ENCODE measurements around the gene KAT6B. TPM values are rescaled to one million over a fixed set of nuclear protein-coding genes. Genes with fewer than 3 reads are reported as not detected.

The KAT6B gene
- total and polyA plus RNA-seq, 2 donors from 2014 or later, result 2.9 to 34.2 TPM

DNA sequence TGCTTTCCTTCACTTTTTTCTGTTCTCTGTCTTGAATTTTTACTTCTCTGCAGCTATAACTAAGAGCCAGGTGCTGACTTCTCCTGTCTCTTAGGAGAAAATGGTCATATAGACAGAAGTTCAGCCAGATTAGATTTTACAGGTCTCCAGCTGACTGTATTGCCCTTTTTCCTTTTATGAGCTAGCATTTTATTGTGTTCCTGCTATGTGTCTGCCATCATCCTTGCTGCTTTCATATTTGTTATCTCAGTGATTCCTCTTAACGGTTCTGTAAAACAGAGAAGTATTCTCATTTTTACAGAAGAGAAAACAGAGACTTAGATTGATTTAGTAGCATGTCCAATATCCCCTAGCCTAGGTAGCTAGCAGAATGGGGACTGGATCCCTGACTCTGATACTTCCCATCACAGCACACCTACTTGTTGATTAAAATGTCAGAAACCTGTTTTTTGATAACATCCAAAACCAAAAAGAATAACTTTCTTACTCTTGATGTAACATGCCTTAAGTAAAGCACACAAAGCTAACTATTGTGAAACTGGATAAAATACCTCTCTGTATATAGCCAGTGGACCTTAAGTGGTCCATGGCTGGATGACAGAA is 5.2 kb downstream of the KAT6B start:
- Histone ChIP-seq H3K9me3 (ENCODE audit: control insufficient read depth in 2 of 3, insufficient read depth in 1 of 3, low read length in 3 of 3) (no peaks in the 10 kb centered on the region), H3K36me3 (ENCODE audit: control insufficient read depth in 2 of 3, insufficient read depth in 3 of 3, low read length in 3 of 3) (no peaks in the 10 kb centered on the region), H3K9ac (ENCODE audit: low read length in 3 of 3) (no peak overlapping the region), H3K4me1 (ENCODE audit: control insufficient read depth in 2 of 3, insufficient read depth in 2 of 3, low read depth in 1 of 3, low read length in 3 of 3) (peaks cover 0 to 4% (median 0%) of the 10 kb centered on the region in 3 donors), H3K27ac (ENCODE audit: low read depth in 2 of 2, low read length in 2 of 2) (no peak overlapping the region), H3K4me3 (ENCODE audit: low read length in 3 of 3) (no peak overlapping the region), H3K27me3 (ENCODE audit: control insufficient read depth, insufficient read depth, low read length) (no peaks in the 10 kb centered on the region)
- DNase-seq (no peak), FAIRE-seq (no peak)
- intact Hi-C loops (cut with DNase I), result no loop called here
- TF ChIP-seq, protein P1, sequence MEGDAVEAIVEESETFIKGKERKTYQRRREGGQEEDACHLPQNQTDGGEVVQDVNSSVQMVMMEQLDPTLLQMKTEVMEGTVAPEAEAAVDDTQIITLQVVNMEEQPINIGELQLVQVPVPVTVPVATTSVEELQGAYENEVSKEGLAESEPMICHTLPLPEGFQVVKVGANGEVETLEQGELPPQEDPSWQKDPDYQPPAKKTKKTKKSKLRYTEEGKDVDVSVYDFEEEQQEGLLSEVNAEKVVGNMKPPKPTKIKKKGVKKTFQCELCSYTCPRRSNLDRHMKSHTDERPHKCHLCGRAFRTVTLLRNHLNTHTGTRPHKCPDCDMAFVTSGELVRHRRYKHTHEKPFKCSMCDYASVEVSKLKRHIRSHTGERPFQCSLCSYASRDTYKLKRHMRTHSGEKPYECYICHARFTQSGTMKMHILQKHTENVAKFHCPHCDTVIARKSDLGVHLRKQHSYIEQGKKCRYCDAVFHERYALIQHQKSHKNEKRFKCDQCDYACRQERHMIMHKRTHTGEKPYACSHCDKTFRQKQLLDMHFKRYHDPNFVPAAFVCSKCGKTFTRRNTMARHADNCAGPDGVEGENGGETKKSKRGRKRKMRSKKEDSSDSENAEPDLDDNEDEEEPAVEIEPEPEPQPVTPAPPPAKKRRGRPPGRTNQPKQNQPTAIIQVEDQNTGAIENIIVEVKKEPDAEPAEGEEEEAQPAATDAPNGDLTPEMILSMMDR (IDR thresholded peaks at IDR 0.05; ENCODE audit: borderline replicate concordance, extremely low read depth, insufficient read depth), result no peak

DNA sequence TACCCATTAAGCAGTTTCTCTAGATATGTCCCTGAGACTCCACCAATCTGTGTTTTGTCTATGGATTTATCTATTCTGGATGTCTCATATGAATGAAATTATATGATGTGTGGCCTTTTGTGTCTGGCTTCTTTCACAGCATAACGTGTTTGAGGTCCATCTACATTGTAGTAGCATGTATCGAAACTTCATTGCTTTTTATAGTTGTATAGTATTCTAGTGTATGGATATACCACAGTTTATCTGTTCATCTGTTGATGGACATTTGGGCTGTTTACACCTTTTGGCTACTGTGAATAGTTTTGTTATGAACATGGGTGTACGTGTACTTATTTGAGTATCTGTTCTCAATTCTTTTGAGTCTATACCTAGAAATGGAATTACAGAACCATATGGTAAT is 9.6 kb downstream of the KAT6B start:
- FAIRE-seq, result no peak
- Histone ChIP-seq H3K4me3 (ENCODE audit: low read length in 3 of 3) (no peak overlapping the region), H3K4me1 (ENCODE audit: control insufficient read depth in 2 of 3, insufficient read depth in 2 of 3, low read depth in 1 of 3, low read length in 3 of 3) (no peaks in the 10 kb centered on the region)

DNA sequence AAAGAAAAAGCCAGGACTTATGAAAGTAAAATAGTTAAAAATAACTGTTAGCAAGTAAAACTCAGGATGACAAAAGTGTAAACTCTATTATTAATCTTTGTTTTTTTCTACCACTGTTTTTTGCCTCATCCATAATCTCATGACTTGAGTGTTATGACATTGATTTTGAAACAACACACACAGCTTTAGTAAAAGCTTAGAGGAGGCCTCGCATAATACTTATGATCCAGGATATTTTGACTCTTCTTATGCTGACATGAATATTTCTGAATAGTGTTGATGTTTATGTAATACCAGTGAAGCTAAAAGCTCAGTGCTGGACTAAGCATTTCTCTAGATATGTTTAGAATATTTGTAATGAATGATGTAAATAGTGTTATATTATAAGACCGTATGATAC is 10.5 kb downstream of the KAT6B start:
- DNase-seq, result no peak

More for the DNA sequence above, 9.6 kb downstream of the KAT6B start:
- H3K9ac ChIP-seq (ENCODE audit: low read length in 3 of 3), result no peak overlapping the region
- no peaks in the 10 kb centered on the region for H3K9me3 ChIP-seq (ENCODE audit: control insufficient read depth in 2 of 3, insufficient read depth in 1 of 3, low read length in 3 of 3)
- no peak overlapping the region for H3K27ac ChIP-seq (ENCODE audit: low read depth in 2 of 2, low read length in 2 of 2)
- intact Hi-C loops (cut with DNase I), result no loop called here
- H3K27me3 ChIP-seq (ENCODE audit: control insufficient read depth, insufficient read depth, low read length), result no peaks in the 10 kb centered on the region
- TF ChIP-seq, protein P1 (IDR thresholded peaks at IDR 0.05; ENCODE audit: borderline replicate concordance, extremely low read depth, insufficient read depth), result no peak
- DNase-seq, result no peak
- H3K36me3 ChIP-seq (ENCODE audit: control insufficient read depth in 2 of 3, insufficient read depth in 3 of 3, low read length in 3 of 3), result no peaks in the 10 kb centered on the region

More for the DNA sequence above, 10.5 kb downstream of the KAT6B start:
- no peak for FAIRE-seq
- Histone ChIP-seq H3K27ac (ENCODE audit: low read depth in 2 of 2, low read length in 2 of 2) (no peak overlapping the region), H3K9ac (ENCODE audit: low read length in 3 of 3) (no peak overlapping the region), H3K4me1 (ENCODE audit: control insufficient read depth in 2 of 3, insufficient read depth in 2 of 3, low read depth in 1 of 3, low read length in 3 of 3) (no peaks in the 10 kb centered on the region), H3K36me3 (ENCODE audit: control insufficient read depth in 2 of 3, insufficient read depth in 3 of 3, low read length in 3 of 3) (no peaks in the 10 kb centered on the region), H3K27me3 (ENCODE audit: control insufficient read depth, insufficient read depth, low read length) (no peaks in the 10 kb centered on the region), H3K9me3 (ENCODE audit: control insufficient read depth in 2 of 3, insufficient read depth in 1 of 3, low read length in 3 of 3) (no peaks in the 10 kb centered on the region), H3K4me3 (ENCODE audit: low read length in 3 of 3) (no peak overlapping the region)
- intact Hi-C loops (cut with DNase I), result no loop called here
- TF ChIP-seq, protein P1 (IDR thresholded peaks at IDR 0.05; ENCODE audit: borderline replicate concordance, extremely low read depth, insufficient read depth), result no peak
